Measurements from ENCODE around the gene PLCXD1.
"Not testable (repeated sequence)": the region's sequence is repeated elsewhere in the genome, so short reads cannot be mapped to it uniquely, and the experiment has no call there.

PLCXD1 gene, protein sequence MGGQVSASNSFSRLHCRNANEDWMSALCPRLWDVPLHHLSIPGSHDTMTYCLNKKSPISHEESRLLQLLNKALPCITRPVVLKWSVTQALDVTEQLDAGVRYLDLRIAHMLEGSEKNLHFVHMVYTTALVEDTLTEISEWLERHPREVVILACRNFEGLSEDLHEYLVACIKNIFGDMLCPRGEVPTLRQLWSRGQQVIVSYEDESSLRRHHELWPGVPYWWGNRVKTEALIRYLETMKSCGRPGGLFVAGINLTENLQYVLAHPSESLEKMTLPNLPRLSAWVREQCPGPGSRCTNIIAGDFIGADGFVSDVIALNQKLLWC

DNA sequence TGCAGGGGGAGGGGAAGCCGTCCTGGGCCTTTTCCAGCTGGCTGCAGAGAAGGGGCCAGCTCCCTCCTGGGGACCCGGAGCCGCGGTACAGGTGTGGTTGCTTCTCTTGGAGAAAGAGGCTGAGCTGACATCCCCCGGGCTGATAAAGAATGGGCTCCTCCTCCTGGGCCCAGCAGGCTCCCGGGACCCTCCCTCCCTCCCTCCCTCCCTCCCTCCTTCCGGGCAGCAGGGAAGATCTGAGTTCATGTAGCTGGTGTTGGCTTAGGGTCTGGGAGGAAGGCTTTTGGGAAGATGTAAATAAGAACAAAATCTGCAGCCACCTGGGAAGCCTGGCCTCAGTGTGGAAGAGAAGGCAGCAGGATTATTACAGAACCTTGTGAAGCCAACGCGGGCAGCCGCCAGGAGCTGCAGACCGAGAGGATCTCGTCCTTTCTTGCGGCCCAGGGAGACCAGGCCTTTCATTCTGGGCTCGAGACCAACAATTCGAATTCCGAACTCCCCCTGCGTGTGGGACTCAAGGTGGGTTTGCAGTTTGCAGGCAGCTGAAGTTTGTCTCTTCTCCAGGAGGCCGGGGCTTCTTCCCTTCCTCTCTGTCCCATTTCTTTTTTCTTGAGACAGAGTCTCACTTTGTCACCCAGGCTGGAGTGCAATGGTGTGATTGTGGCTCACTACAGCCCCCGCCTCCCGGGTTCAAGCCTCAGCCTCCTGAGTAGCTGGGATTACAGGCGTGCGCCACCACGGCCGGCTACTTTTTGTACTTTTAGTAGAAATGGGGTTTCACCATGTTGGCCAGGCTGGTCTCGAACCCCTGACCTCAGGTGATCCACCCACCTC, at the start of gene PLCXD1:
TSS of gene PLCXD1 (plus strand) at position 216 of the 834 bp plus-strand sequence. CDS start 2,807 bp downstream, outside the sequence.
- no peak for DNase-seq

DNA sequence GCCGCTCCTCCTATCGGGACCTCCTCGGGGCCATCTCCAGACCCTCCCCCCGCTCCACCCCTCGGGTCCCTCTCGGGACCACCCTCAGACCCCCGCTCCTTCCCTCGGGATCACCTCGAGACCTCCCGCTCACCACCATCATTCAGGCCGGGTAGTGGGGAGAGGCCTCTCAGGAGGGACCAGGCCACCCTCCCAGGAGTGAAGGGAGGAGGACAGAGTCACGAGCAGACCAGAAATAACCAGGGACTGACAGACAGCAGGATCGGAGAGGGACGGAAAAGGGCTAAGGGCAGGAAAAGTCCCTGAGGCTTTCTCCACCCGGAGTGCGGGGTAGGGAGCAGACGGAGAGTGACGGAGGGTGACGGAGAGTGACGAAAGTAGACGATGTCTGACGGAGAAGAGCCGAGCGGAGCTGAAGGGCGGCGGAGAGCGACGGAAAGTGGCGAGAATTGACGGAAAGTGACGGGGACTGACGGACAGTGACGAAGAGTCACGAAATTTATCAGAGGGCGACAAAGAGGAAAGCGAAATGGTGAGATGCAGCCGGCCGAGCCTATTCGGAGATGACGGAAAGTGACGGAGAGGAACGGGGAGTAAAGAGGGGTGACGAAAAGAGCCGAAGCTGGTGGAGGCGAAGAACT, 49.4 kb upstream of the PLCXD1 start:
- not testable (repeated sequence) for DNase-seq

DNA sequence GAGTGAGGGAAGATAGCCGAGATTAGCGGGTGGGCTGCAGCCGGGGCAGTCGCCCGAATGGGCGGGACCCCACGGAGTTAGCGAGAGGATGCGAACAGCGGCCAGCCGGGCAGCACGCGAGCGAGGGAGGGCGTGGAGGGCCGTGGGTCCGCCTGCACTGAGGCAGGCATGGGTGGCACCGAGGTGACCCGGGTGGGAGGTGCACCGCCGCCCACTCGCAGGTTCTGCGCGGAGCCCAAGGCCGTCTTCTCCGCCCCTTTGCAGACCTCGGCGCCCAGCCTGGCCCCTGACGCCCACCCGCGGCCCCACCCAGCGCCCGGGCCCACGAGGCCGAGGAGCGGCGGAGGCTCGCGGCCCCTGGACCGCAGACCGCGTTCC, 48.9 kb upstream of the PLCXD1 start:
- DNase-seq: not testable (repeated sequence)

DNA sequence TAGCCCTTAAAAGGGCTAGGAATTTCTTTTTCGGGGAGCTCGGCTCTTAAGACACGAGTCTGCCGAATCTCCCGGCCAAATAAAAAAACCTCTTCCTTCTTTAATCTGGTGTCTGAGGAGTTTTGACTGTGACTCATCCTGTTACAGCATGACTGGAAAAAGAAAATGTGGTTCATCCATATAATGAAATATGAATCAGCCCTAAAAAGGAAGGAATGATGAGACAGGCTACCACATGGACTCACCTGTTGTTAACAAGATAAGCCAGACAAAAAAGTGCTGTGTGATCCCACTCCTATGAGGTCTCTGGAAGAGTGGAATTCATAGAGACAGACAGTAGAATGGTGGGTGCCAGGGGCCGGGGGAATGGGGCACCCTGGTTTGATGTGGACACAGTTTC, 45.0 kb upstream of the PLCXD1 start:
- not testable (repeated sequence) for DNase-seq

DNA sequence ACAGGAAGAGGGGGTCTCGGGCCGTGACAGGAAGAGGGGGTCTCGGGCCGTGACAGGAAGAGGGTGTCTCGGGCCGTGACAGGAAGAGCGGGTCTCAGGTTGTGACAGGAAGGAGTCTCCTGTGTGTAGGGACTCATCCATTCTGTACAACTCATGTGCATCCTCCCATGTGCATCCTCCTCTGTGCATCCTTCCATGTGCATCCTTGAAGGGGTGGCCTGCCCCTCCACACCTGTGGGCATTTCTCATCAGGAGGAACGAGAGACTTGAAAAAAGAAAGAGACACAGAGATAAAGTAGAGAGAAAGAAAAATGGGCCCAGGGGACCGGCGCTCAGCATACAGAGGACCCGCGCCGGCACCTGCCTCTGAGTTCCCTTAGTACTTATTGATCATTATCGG, 30.2 kb upstream of the PLCXD1 start:
- DNase-seq: no peak

DNA sequence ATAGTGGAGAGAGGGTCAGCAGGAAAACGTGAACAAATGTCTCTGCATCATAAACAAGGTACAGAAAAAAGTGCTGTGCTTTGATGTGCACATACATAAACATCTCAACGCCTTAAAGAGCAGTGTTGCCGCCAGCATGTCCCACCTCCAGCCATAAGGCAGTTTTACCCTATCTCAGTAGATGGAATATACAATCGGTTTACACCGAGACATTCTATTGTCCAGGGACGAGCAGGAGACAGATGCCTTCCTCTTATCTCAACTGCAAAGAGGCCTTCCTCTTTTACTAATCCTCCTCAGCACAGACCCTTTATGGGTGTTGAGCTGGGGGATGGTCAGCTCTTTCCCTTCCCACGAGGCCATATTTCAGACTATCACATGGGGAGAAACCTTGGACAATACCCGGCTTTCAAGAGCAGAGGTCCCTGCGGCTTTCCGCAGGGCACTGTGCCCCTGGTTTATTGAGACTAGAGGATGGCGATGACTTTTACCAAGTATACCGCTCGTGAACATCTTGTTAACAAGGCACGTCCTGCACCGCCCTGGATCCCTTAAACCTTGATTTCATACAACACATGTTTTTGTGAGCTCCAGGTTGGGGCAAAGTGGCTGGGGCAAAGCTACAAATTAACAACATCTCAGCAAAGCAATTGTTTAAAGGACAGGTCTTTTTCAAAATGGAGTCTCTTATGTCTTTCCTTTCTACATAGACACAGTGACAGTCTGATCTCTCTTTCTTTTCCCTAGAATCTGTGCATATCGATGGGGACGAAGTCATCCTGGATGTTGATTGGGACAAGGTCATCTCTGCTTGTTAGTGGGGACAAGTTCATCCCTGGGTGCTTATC, 29.6 kb upstream of the PLCXD1 start:
- not testable (repeated sequence) for DNase-seq

DNA sequence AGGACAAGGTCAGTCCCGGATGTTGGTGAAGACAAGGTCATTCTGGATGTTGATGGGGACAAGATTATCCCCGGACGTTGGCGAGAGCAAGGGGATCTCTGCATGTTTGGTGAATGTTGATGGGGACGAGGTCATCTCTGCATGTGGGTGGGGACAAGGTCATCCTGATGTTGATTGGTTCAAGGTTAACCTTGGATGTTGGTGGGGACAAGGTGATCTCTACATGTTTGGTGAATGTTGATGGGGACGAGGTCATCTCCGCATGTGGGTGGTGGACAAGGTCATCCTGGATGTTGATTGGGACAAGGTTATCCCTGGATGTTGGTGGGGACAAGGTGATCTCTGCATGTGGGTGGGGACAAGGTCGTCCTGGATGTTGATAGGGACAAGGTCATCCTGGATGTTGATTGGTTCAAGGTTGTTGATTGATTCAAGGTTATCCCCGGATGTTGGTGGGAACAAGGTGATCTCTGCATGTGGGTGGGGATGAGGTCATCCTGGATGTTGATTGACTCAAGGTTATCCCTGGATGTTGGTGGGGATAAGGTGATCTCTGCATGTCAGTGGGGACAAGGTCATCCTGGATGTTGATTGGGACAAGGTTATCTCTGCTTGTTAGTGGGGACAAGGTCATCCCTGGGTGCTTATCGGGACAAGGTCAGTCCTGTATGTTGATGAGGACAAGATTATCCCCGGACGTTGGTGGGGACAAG, 28.8 kb upstream of the PLCXD1 start:
- DNase-seq: no peak

DNA sequence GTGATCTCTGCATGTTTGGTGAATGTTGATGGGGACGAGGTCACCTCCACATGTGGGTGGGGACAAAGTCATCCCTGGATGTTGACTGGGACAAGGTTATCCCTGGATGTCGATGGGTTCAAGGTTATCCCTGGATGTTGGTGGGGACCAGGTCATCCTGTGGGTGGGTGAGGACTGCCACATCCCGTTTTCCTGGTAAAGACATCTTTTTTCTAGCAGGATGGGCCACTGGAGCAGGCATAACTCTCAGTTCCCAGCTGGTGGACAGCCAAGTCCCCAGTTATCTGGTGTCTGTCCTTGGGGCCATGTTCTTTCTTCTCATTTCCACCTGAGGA, 28.3 kb upstream of the PLCXD1 start:
- no peak for DNase-seq

DNA sequence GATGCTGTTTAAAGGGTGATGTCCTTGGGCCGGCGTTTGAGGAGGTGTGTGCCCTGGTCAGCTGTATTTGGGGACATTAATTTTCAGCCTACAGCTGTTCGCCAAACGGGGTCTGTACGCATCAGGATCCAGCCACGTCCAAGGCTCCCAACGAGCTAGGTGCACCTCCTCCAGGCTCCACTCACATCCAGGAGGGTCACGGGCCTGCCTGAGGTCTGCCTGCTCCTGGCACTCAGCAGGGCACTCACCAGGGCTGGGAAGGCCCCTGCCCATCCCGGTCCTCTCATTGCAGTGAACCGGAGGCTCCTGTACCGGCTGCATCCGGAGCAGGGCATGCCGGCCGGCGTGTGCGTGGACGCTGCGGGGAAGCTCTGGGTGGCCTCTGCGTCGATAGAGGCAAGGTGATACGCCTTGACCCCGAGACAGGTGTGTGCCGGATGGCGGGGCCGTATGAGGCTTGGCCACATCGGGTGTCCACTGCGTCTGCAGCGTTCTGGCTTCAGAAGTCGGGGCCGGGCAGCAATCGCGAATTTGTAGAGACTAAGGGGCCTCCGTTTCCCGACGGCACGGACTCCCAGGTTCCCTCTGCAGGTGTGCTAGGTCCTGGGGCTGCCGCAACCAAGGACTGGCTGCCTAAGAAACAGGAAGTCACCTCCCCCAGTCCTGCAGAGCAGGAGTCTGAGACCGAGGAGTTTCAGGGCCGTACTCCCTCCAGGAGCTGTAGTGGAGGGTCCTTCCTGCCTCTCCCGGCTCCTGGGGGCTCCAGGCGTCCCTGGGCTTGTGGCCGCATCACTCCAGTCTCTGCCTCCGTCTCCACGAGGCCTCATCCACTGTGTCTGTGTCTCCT, 27.5 kb upstream of the PLCXD1 start:
- no peak for DNase-seq

DNA sequence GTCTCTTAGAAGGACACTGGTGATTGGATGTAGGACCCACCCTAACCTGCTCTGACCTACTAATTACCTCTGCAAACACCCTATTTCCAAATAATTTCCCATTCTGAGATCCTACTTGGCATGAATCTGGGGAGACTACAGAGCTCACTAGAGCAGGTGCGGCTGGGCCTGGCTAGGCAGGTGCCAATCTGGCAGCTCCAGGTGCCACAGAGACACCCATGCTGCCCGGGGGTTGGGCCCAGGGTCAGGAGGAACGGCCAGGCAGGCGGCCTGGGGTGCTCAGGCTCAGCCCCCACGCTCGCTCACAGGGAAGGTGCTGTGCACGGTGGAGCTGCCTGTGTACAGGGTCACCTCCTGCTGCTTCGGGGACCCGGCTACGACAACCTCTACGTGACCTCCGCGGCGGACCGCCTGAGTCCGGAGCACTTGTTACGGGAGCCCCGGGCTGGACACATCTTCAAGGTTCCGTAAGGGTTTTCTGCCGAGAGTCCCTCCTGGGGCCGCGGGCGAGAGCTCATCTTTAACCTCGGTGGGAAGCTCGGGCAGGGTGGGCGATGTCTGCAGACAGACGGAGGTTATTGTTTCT, 26.5 kb upstream of the PLCXD1 start:
- no peak for DNase-seq

DNA sequence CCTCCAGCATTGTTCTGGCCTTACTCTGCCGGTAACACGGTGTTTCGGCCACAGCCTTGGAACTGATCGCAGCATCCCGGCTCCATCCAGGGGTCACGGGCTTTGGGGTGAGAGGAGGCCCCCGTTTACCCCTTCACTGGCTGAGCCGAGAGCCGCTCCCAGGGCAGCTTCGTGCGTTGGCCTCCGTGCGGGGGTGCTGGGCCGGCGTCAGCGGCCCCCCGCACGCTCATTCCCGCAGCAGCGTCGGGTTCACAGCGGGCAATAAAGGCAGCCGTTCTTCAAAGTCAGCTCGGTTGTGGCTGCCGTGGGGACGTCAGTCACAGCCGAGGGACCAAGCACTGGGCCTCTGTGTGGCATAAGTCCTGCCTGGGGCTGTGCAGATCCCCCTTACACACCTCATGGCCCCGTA, 25.3 kb upstream of the PLCXD1 start:
- no peak for DNase-seq

DNA sequence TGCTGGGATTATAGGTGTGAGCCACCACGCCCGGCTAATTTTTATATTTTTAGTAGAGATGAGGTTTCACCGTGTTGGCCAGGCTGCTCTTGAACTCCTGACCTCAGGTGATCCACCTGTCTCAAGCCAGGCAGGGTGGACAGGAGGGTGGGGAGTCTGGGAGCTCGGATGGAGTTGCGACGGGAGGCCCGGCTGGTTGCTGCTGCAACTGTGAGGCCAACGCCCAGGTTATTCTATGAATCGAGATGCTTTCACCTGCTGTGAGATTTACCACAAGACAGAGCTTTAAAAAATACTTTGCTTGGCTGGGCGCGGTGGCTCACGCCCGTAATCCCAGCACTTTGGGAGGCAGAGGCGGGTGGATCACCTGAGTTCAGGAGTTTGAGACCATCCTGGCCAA, 24.1 kb upstream of the PLCXD1 start:
- not testable (repeated sequence) for DNase-seq

DNA sequence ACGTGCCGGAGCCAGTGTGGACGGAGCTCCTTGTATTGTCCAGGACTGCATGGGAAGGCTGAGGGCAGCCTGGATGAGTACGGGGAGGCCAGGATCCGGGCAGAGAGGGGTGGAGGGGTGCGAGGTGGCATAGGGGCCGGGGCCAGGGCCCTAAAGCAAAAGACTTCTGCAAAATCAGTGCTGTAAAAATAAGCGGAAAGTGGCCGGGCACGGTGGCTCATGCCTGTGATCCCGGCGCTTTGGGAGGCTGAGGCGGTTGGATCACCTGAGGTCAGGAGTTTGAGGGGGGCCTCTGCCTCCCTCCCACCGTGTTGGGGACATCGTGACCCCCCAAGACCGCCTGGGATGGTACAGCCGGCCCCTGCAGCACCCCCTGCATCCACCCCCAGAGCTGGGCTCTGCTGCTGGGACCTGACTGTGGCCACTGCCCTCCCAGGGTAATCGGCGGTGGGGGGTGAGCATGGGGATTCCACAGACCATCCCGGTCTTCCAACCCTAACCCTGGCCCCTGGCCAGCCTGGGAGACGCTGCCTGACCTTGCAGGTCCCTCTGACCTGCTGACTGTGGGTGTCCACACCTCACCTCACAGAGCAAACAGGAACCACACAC, 23.4 kb upstream of the PLCXD1 start:
- DNase-seq: no peak

DNA sequence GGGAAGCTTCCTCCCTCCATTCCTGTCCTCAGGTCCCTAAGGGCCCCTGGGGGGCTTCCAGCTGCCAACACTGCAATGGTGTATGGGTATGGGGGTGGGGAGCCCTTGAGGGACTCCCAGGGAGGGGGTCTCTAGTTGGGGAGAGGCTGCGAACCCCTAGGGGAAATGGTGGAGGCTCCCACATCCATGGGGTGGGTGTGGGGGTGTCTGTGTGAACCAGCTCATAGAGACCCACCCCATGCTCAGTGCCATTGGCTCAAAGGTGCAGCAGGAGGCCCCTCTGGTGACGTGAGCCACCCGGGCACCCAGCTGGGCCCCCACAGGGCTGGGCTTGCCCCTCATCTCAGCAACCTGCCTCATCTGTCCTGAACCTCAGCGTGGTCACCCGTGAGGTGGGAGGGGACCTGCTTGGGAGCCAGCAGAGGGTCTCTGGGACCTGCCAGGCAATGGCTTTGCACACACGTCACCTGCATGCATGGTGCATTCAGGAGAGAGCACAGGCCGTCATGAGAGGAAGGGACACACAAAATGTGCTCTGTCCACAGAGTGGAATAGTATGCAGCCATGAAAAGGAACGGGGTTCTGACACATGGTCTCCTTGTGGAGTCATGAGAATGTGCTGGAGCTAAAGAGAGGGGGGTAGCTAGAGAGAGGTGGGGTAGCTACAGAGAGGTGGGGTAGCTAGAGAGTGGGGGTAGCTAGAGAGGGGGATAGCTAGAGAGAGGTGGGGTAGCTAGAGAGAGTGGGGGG, 22.7 kb upstream of the PLCXD1 start:
- DNase-seq: no peak

DNA sequence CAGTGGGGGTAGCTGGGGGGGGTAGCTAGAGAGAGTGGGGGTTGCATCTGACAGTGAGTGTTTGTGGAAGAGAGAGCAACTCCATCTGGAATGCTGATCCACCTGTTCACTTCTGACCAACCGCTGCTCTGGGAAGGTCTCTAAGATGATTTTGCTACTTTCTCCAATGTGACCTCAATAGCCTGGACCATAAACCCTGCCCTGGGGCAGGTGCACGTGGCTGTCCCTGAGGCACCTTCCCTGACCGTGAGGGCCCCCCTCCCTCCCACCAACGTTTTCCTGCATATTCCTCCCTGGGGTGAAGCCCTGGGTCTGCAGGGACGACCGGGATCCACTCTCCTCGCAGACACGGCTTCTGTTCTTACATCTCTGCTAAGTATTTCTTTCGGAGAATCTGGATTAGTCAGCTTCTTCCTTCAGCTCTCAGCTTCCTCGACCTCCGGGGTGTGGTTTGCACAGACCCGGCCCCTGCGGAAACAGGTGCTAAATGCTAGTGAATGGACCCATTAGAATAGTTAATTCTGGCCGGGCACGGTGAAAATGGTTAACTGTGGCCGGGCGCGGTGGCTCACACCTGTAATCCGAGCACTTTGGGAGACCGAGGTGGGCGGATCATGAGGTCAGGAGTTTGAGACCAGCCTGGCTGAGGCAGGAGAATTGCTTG, 21.4 kb upstream of the PLCXD1 start:
- DNase-seq: no peak

DNA sequence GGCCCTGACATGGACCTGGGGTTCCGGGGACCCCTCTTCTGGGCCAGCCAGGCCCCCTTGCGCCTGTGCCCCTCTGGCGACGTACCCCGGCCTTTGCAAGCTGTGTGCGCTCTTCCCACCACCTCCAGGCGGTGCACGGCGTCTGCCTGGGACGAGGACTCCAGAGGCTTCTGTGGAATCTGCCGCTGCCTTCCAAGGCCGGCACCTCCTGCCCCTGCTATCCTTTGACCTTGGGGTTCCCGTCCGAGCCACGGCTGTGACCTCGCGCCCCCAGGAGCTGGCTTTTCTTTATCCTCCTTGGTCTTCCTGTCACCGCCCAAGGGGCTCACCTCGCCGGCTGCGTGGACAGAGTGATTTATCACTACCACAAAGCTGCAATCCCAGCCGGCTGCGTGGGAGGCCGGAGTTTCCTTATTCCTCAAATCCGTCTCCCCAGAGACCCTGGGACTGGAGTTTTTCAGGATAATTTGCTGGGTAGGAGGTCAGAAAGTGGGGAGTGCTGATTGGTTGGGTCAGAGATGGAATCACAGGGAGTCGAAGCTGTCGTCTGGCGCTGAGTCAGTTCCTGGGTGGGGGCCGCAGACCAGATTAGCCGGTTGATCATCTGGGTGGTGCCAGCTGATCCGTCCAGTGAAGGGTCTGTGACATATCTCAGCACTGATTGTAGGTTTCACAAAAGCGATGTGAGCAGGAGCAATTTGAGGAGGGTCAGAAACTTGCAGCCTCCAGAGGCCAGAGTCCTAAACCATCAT, 19.8 kb upstream of the PLCXD1 start:
- DNase-seq: no peak

DNA sequence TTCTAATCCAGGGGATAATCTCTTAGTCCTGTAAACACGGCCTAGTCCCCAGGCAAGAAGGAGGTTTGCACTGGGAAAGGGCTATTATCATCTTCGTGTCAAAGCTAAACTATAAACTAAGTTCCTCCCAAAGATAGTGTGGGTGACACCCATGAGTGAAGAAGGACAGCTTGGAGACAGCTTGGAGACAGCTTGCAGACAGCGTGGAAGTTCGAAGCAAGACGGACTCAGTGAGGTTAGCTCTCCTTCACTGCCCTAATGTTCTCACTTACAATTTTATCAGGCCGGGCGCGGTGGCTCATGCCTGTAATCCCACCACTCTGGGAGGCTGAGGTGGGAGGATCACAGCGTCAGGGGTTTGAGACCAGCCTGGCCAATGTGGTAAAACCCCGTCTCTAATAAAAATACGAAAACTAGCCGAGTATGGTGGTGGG, 19.2 kb upstream of the PLCXD1 start:
- no peak for DNase-seq

DNA sequence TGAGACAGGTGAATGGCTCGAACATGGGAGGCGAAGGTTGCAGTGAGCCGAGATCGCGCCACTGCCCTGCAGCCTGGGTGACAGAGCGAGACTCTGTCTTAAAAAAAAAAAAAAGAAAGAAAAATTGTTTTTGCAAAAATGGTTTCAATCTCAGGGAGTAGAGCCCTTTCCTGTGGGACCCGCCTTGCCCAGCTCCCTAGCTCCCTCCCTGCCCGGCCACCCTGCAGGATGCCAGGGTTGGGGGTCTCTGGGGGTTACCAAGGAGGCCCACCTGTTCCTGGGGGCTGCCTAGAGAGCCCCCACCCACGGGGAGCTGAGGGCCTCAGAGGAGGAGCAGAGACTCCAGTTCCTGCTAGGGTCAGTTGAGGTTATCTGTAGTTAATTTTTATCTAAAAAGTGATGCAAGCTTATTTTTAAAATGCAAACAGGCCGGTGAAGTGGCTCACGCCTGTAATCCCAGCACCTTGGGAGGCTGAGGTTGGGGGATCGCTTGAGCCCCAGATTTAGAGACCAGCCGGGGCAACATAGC, 18.7 kb upstream of the PLCXD1 start:
- DNase-seq: no peak
